ENCODE results near the gene OTOS.

Gene OTOS

GRCh38 chr2:240130393-240131195 is 9.9 kb downstream of the OTOS start:
- no peak overlapping the region for H3K9ac ChIP-seq (ENCODE audit: low read depth, low read length)
- no peaks in the 10 kb centered on the region for H3K9me3 ChIP-seq (ENCODE audit: control insufficient read depth, insufficient read depth, low read length)
- peaks cover 39% of the 10 kb centered on the region for H3K36me3 ChIP-seq (ENCODE audit: insufficient read depth, low read length)
- no peaks in the 10 kb centered on the region for H3K4me1 ChIP-seq (ENCODE audit: insufficient read depth, low read length)

DNA sequence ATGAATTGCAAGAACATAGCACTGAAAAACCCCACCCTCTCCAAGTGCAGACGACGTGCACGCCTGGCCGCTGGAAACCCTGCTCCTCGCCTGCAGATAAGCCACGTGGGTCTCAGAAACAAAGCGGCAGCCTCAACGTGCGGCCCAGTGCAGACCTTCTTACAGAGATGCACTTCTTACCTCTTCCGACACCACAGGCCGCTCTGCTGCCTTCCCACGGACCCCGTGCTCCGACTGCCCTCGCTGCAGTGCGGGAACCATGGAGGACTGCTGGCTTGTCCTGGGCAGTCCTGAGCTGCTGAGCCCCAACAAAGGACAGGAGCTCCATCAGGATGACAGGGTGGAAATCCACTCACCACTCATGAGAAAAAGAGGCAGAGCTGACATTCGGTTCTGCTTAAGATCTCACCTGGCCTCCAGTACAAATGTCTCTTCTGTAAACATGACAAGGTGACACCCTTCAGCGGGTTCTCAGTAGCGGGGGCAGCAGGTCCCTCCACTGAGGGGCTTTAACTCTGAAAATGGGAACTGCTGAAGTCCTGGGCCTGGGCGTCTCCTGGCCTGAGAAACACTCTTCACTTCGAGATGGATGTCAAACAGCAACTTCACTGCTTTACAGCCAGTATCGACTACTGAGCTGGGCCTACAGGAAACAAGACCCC is 10.6 kb downstream of the OTOS start:
- Histone ChIP-seq H3K9me3 (ENCODE audit: control insufficient read depth, insufficient read depth, low read length) (no peaks in the 10 kb centered on the region), H3K36me3 (ENCODE audit: insufficient read depth, low read length) (peaks cover 39% of the 10 kb centered on the region), H3K9ac (ENCODE audit: low read depth, low read length) (no peak overlapping the region), H3K4me1 (ENCODE audit: insufficient read depth, low read length) (no peaks in the 10 kb centered on the region)

DNA sequence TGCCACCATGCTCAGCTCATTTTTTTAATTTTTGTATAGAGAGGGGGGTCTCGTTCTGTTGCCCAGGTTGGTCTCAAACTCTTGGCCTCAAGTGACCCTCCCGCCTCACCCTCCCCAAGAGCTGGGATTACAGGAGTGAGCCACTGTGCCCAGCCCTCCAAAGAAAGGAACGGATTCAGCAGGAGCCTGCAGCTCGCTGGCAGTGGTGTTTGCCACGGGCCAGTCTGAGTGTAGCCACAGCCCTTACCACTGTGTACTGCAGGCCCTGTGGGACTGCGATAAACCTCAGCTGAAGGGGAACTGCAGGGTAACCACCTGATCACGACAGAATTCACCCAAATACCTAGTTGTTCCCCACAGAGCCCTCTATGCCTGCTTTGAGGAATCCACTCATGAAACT is 11.1 kb downstream of the OTOS start:
- Histone ChIP-seq H3K9ac (ENCODE audit: low read depth, low read length) (no peak overlapping the region), H3K4me1 (ENCODE audit: insufficient read depth, low read length) (no peaks in the 10 kb centered on the region), H3K36me3 (ENCODE audit: insufficient read depth, low read length) (peaks cover 39% of the 10 kb centered on the region), H3K9me3 (ENCODE audit: control insufficient read depth, insufficient read depth, low read length) (no peaks in the 10 kb centered on the region)

DNA sequence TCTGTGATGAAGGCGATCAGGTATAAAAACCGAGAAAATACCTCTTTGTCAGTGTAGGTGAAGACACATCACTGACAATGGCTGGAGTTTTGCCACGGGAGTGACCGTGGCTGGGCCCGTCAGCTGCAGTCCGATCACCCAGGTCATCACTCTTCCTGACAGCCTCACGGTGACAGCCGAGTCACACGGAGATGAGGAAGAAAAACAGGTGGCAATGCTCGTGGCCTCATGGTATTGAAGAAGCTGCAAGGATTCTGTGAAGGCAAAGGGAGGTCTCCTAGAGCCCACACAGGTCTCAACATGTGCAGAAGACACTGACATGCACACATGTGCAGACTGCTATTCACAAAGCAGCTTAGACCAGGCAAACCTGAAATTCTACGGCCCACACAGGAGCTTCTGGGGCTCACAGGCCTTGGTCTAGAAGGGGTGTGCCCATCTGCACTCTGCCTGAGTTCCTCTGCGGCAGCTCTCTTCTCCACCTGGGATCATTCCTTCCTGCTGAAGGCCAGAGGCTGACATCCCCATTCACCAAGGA is 11.8 kb downstream of the OTOS start:
- no peaks in the 10 kb centered on the region for H3K4me1 ChIP-seq (ENCODE audit: insufficient read depth, low read length)
- no peaks in the 10 kb centered on the region for H3K9me3 ChIP-seq (ENCODE audit: control insufficient read depth, insufficient read depth, low read length)
- peaks cover 39% of the 10 kb centered on the region for H3K36me3 ChIP-seq (ENCODE audit: insufficient read depth, low read length)
- no peak overlapping the region for H3K9ac ChIP-seq (ENCODE audit: low read depth, low read length)

GRCh38 chr2:240127911-240128607 is 12.4 kb downstream of the OTOS start:
- H3K36me3 ChIP-seq (ENCODE audit: insufficient read depth, low read length) = peaks cover 36% of the 10 kb centered on the region
- H3K9ac ChIP-seq (ENCODE audit: low read depth, low read length) = no peak overlapping the region

GRCh38 chr2:240127191-240127750 is 13.2 kb downstream of the OTOS start:
- Histone ChIP-seq H3K4me1 (ENCODE audit: insufficient read depth, low read length) (no peaks in the 10 kb centered on the region), H3K36me3 (ENCODE audit: insufficient read depth, low read length) (peaks cover 30% of the 10 kb centered on the region), H3K9me3 (ENCODE audit: control insufficient read depth, insufficient read depth, low read length) (no peaks in the 10 kb centered on the region)

More at GRCh38 chr2:240127911-240128607, 12.4 kb downstream of the OTOS start:
- Histone ChIP-seq H3K4me1 (ENCODE audit: insufficient read depth, low read length) (no peaks in the 10 kb centered on the region), H3K9me3 (ENCODE audit: control insufficient read depth, insufficient read depth, low read length) (no peaks in the 10 kb centered on the region)

DNA sequence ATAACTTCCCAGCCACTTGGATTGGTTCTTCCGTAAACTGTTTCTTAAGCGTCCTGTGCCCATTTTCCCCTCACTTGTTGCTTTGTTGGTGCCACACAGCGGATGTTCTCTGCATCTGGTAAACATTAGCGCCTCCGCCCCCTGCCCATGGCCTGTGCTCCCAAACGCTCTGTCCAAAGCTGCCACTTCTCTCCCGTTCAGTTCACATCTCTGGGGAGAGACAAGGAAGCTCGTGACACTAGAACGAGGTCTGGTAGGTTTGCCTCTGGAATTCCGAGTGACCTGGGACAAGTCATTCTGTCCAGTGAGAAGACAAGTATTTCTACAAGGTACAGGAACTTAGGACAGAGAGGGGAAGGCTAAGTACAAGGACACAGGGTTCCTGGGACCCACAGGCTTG is 13.7 kb downstream of the OTOS start:
- H3K4me1 ChIP-seq (ENCODE audit: insufficient read depth, low read length) = no peaks in the 10 kb centered on the region
- no peaks in the 10 kb centered on the region for H3K9me3 ChIP-seq (ENCODE audit: control insufficient read depth, insufficient read depth, low read length)
- H3K9ac ChIP-seq (ENCODE audit: low read depth, low read length) = no peak overlapping the region
- peaks cover 27% of the 10 kb centered on the region for H3K36me3 ChIP-seq (ENCODE audit: insufficient read depth, low read length)

More at GRCh38 chr2:240127191-240127750, 13.2 kb downstream of the OTOS start:
- H3K9ac ChIP-seq (ENCODE audit: low read depth, low read length) = no peak overlapping the region

GRCh38 chr2:240125742-240126141 is 14.7 kb downstream of the OTOS start:
- H3K4me1 ChIP-seq (ENCODE audit: insufficient read depth, low read length) = no peaks in the 10 kb centered on the region
- no peaks in the 10 kb centered on the region for H3K9me3 ChIP-seq (ENCODE audit: control insufficient read depth, insufficient read depth, low read length)
- peaks cover 27% of the 10 kb centered on the region for H3K36me3 ChIP-seq (ENCODE audit: insufficient read depth, low read length)
- H3K9ac ChIP-seq (ENCODE audit: low read depth, low read length) = no peak overlapping the region

DNA sequence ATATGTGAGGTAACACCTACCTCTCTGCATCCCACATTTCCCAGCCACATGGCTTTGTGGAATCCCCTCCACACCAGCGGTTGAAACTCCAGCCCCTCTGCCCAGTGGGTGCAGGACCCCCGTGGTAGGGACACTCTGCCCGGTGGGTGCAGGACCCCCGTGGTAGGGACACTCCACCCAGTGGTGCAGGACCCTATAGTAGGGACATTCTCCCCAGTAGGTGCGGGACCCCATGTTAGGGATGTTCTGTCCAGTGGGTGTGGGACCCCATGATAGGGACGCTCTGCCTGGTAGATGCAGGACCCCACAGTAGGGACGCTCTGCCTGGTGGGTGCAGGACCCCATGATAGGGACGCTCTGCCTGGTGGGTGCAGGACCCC is 15.8 kb downstream of the OTOS start:
- Histone ChIP-seq H3K4me1 (ENCODE audit: insufficient read depth, low read length) (no peaks in the 10 kb centered on the region), H3K9me3 (ENCODE audit: control insufficient read depth, insufficient read depth, low read length) (no peaks in the 10 kb centered on the region)

DNA sequence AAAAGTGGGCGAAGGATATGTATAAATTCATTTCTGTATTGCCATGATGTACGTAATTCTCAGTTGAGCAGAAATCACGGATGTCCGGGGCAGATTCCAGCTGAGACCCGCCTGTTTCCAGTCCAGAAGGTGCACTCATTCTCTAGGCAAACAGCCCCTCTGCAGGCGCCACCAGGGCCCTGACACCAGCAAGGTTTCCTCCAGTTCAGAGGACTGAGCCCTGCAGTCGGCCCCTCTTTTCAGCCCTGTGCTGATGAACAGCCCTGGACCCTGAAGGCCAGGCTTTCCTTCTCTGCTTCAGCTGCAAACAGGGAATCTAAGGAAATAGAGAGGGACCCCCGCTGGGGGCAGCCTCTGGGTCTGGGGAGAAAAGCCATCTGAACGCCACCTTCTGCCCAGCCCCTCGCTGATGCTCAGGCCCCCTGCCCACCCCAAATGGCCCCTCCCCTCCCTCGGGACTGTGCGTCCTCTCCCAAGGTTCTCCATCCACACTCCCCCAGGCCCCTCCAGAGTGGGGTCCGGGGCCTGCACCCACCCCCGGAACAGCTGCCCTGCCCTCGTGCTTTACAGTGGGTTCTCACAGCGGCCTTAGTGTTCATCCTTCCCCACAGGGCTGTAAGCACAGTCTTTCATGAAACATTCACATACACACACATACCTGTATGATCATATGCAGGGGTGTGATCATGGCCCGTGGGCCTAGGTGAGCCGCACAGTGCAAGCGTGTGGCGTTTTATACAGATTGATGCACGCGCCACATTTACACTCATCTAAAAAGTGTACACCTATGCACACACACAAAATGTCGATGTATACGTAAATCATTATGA is 16.4 kb downstream of the OTOS start:
- H3K4me1 ChIP-seq (ENCODE audit: insufficient read depth, low read length) = no peaks in the 10 kb centered on the region
- H3K9ac ChIP-seq (ENCODE audit: low read depth, low read length) = no peak overlapping the region
- peaks cover 15% of the 10 kb centered on the region for H3K36me3 ChIP-seq (ENCODE audit: insufficient read depth, low read length)
- no peaks in the 10 kb centered on the region for H3K9me3 ChIP-seq (ENCODE audit: control insufficient read depth, insufficient read depth, low read length)

More for the DNA sequence above, 15.8 kb downstream of the OTOS start:
- Histone ChIP-seq H3K36me3 (ENCODE audit: insufficient read depth, low read length) (peaks cover 21% of the 10 kb centered on the region), H3K9ac (ENCODE audit: low read depth, low read length) (no peak overlapping the region)

- H3K9ac ChIP-seq (ENCODE audit: low read depth, low read length) = no peak overlapping the region
- no peaks in the 10 kb centered on the region; the same call in 1 of the 2 replicates for H3K9me3 ChIP-seq (ENCODE audit: control insufficient read depth, insufficient read depth, low read length)
- H3K4me1 ChIP-seq (ENCODE audit: insufficient read depth, low read length) = no peaks in the 10 kb centered on the region
- no peaks in the 10 kb centered on the region for H3K36me3 ChIP-seq (ENCODE audit: insufficient read depth, low read length)
Measured at GRCh38 chr2:240121675-240122074, 18.8 kb downstream of the OTOS start.

DNA sequence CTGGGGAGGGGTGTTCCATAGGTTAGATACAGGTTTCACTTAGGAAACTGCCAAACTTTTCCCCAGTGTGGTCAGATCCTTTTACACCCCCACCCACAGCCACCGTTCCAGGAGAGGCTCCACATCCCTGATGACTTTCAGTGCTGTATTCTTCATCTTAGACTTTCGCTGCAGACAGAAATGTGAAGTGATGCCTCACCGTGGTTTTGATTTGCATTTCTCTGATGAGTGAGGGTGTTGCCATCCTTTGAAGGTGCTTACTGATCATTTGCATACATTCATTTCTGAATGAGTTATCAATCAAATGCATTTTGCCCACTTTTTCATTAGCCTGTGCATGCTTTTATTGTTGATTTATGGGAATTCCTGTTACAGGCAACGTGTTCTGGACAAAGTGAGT is 19.3 kb downstream of the OTOS start:
- Histone ChIP-seq H3K9me3 (ENCODE audit: control insufficient read depth, insufficient read depth, low read length) (no peaks in the 10 kb centered on the region; the same call in 1 of the 2 replicates), H3K36me3 (ENCODE audit: insufficient read depth, low read length) (no peaks in the 10 kb centered on the region), H3K9ac (ENCODE audit: low read depth, low read length) (no peak overlapping the region), H3K4me1 (ENCODE audit: insufficient read depth, low read length) (no peaks in the 10 kb centered on the region)

- Histone ChIP-seq H3K9me3 (ENCODE audit: control insufficient read depth, insufficient read depth, low read length) (no peaks in the 10 kb centered on the region; the same call in 1 of the 2 replicates), H3K36me3 (ENCODE audit: insufficient read depth, low read length) (no peaks in the 10 kb centered on the region)
Measured at GRCh38 chr2:240114233-240114632, 26.2 kb downstream of the OTOS start.

More at GRCh38 chr2:240114233-240114632, 26.2 kb downstream of the OTOS start:
- H3K9ac ChIP-seq (ENCODE audit: low read depth, low read length) = no peak overlapping the region
- no peaks in the 10 kb centered on the region for H3K4me1 ChIP-seq (ENCODE audit: insufficient read depth, low read length)

Measured in ES-I3 (cell line).